Caco-2 (cell line): ENCODE results near the gene DYNLL1. TPM values are rescaled to one million over a fixed set of nuclear protein-coding genes. Genes with fewer than 3 reads are reported as not detected.

Source experiments
- BruUV-seq: library from RNA; stranded (reverse); fragments of 400-500 nt; replicated peaks from 2 replicates; lab custom pipeline; 2021; lab: Mats Ljungman, UMichigan
- CTCF ChIA-PET: fragments of 300-600 bp; sonication (Branson Sonifier 250); formaldehyde crosslinking; loops from one replicate; lab custom pipeline; 2022; ENCODE audit warnings: antibody characterized with exemption; lab: Charles Lee
- POLR2A ChIA-PET: fragments of 300-600 bp; sonication (Branson Sonifier 250); formaldehyde crosslinking; loops from one replicate; lab custom pipeline; 2022; ENCODE audit warnings: antibody characterized with exemption; lab: Charles Lee
- DNase-seq, 2 experiments: peaks; one replicate each; pipeline versions ENCODE4 v3.0.0 to v3.0.0-alpha.2; 2020 to 2022
- H3K27me3 ChIP-seq: replicated peaks from 2 replicates; pipeline ENCODE4 v1.6.0; 2011; ENCODE audit warnings: low read length; ENCODE audit not compliant: control insufficient read depth, insufficient read depth
- H3K36me3 ChIP-seq: 2 replicates; pipeline ENCODE4 v1.5.1; 2011; ENCODE audit warnings: low read length; ENCODE audit not compliant: control insufficient read depth, insufficient read depth
- H3K4me1 ChIP-seq: fragments of 250-450 bp; sonication (Bioruptor Pico); 2 replicates; pipeline ENCODE4 v1.5.1; 2020; ENCODE audit warnings: mild to moderate bottlenecking
- H3K4me3 ChIP-seq: 2 replicates; pipeline ENCODE4 v1.5.1; 2011; ENCODE audit warnings: low read depth, mild to moderate bottlenecking, control low read depth, low read length
- H3K9me3 ChIP-seq: fragments of 250-450 bp; sonication (Bioruptor Pico); 2 replicates; pipeline ENCODE4 v1.5.1; 2020; ENCODE audit warnings: mild to moderate bottlenecking, moderate library complexity
- H3K27ac Mint-ChIP-seq: one replicate; pipeline ENCODE4 v1.8.0; 2022; ENCODE audit warnings: mixed read lengths; ENCODE audit not compliant: unreplicated experiment
- H3K27me3 Mint-ChIP-seq: one replicate; pipeline ENCODE4 v1.8.0; 2022; ENCODE audit warnings: mixed read lengths; ENCODE audit not compliant: insufficient read depth, unreplicated experiment
- H3K36me3 Mint-ChIP-seq: one replicate; pipeline ENCODE4 v1.8.0; 2022; ENCODE audit warnings: mild to moderate bottlenecking, mixed read lengths; ENCODE audit not compliant: insufficient read depth, unreplicated experiment
- H3K4me1 Mint-ChIP-seq: one replicate; pipeline ENCODE4 v1.8.0; 2022; ENCODE audit warnings: low read depth, mixed read lengths; ENCODE audit not compliant: unreplicated experiment
- H3K4me3 Mint-ChIP-seq: one replicate; pipeline ENCODE4 v1.8.0; 2022; ENCODE audit warnings: mild to moderate bottlenecking, moderate library complexity, mixed read lengths; ENCODE audit not compliant: unreplicated experiment
- H3K9me3 Mint-ChIP-seq: one replicate; pipeline ENCODE4 v1.8.0; 2022; ENCODE audit warnings: mixed read lengths; ENCODE audit not compliant: unreplicated experiment
- intact Hi-C: fragments of 100-400 bp; cut with micrococcal nuclease; formaldehyde crosslinking; loops from one replicate; pipeline ENCODE4 v1.10.0; 2022; ENCODE audit not compliant: unreplicated experiment
- total RNA-seq: library from RNA; stranded (reverse); gene quantifications from 2 replicates; pipeline ENCODE4 v1.2.3, GENCODE V29; 2022
- TF ChIP-seq, protein P1 (sequence below), 2 experiments: fragments of 200-600 bp in 1 of 2; IDR thresholded peaks; 1 replicate in 1 of 2; 2 replicates in 1 of 2; pipeline versions ENCODE4 v1.5.1 to v1.8.0; 2011 to 2022; ENCODE audit warnings: antibody characterized with exemption in 1 of 2, control low read depth in 1 of 2, inconsistent platforms in 1 of 2, low read depth in 1 of 2, low read length in 1 of 2, mild to moderate bottlenecking in 1 of 2, moderate library complexity in 1 of 2; ENCODE audit not compliant: insufficient read depth in 1 of 2, severe bottlenecking in 1 of 2, unreplicated experiment in 1 of 2

Gene DYNLL1
- total RNA-seq, 1 experiment from 2014 or later: 324 TPM

DNA sequence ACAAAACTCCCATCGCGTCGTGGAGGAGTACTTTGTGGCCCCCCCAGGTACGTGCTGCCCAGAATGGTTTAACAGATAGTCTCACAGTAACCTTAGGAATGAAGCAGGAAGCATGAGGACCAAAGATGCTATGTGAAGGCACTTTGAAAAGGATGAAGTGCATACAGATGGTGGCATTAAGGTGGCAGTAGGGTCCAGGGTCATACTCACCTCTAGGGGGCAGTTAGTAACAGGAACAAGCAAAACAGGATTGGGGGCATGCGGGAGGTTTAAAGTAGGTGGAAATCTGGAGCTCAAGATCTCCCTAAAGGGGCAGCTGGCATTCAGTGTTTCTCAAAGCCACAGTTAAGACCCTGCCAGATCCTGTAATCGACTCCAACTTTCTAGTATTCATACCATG, 38.8 kb upstream of the DYNLL1 start:
- no TSS peak for BruUV-seq
- Histone ChIP-seq H3K27me3 (no peaks in the 10 kb centered on the region), H3K9me3 (no peaks in the 10 kb centered on the region), H3K4me1 (peaks cover 15% of the 10 kb centered on the region), H3K4me3 (no peak overlapping the region), H3K36me3 (peaks cover 3% of the 10 kb centered on the region)
- H3K27ac Mint-ChIP-seq: peak overlapping the region; percentile 29
- H3K4me1 Mint-ChIP-seq: no peaks in the 10 kb centered on the region
- ChIA-PET CTCF (interaction anchor here (0.5 to 1.5 kb wide), 5 partner anchors 8 to 178 kb away, joined by 3 to 9 read pairs (median 4); no protein-coding TSS in a partner anchor), POLR2A (interaction anchor here (0.6 to 1.1 kb wide), 2 partner anchors 9 to 12 kb away, joined by 6 to 12 read pairs; no protein-coding TSS in a partner anchor)
- peak in 1 of 2 experiments; percentile 47 for DNase-seq
- no peaks in the 10 kb centered on the region for H3K9me3 Mint-ChIP-seq
- H3K27me3 Mint-ChIP-seq: no peaks in the 10 kb centered on the region
- H3K4me3 Mint-ChIP-seq: no peak overlapping the region
- intact Hi-C loops: no loop called here
- TF ChIP-seq, protein P1, sequence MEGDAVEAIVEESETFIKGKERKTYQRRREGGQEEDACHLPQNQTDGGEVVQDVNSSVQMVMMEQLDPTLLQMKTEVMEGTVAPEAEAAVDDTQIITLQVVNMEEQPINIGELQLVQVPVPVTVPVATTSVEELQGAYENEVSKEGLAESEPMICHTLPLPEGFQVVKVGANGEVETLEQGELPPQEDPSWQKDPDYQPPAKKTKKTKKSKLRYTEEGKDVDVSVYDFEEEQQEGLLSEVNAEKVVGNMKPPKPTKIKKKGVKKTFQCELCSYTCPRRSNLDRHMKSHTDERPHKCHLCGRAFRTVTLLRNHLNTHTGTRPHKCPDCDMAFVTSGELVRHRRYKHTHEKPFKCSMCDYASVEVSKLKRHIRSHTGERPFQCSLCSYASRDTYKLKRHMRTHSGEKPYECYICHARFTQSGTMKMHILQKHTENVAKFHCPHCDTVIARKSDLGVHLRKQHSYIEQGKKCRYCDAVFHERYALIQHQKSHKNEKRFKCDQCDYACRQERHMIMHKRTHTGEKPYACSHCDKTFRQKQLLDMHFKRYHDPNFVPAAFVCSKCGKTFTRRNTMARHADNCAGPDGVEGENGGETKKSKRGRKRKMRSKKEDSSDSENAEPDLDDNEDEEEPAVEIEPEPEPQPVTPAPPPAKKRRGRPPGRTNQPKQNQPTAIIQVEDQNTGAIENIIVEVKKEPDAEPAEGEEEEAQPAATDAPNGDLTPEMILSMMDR (IDR thresholded peaks at IDR 0.05; ENCODE audit: insufficient read depth in 1 of 2, low read depth in 1 of 2, low read length in 1 of 2, severe bottlenecking in 1 of 2, unreplicated experiment in 1 of 2): peak; percentile 47 to 48
- H3K36me3 Mint-ChIP-seq: peaks cover 92% of the 10 kb centered on the region

DNA sequence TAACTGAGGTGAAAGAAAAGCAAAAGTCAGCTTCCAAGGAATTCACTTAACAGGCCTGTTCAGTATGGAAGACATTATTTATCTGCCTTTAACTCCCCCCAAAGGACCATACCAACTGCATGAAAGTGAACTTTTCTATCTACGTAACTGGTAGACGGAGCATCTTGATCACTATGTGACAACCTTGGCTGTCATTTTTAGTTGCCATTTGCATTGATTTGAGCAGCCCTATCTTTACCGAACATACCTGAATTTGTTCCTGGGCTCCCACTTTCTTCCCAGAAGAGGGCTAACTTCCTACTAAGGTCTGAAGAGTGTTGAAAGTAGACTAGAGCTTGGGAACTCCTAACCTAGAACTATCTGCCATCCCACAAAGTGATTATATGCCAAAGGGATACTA, 35.8 kb upstream of the DYNLL1 start:
- no peaks in the 10 kb centered on the region for H3K9me3 ChIP-seq
- TSS peak; percentile 9 for BruUV-seq
- H3K4me1 Mint-ChIP-seq: no peaks in the 10 kb centered on the region
- H3K4me3 Mint-ChIP-seq: no peak overlapping the region
- ChIA-PET POLR2A (no interaction called here), CTCF (no interaction called here)
- H3K4me1 ChIP-seq: peaks cover 4% of the 10 kb centered on the region; the same call in 1 of the 2 replicates
- TF ChIP-seq, protein P1 (IDR thresholded peaks at IDR 0.05; ENCODE audit: insufficient read depth in 1 of 2, low read depth in 1 of 2, low read length in 1 of 2, severe bottlenecking in 1 of 2, unreplicated experiment in 1 of 2): no peak
- no peak overlapping the region for H3K27ac Mint-ChIP-seq
- intact Hi-C loops: no loop called here
- H3K9me3 Mint-ChIP-seq: no peaks in the 10 kb centered on the region
- H3K4me3 ChIP-seq: no peak overlapping the region
- H3K36me3 Mint-ChIP-seq: peaks cover 100% of the 10 kb centered on the region
- DNase-seq: no peak
- no peaks in the 10 kb centered on the region for H3K27me3 Mint-ChIP-seq
- no peaks in the 10 kb centered on the region for H3K27me3 ChIP-seq
- H3K36me3 ChIP-seq: peaks cover 3% of the 10 kb centered on the region

DNA sequence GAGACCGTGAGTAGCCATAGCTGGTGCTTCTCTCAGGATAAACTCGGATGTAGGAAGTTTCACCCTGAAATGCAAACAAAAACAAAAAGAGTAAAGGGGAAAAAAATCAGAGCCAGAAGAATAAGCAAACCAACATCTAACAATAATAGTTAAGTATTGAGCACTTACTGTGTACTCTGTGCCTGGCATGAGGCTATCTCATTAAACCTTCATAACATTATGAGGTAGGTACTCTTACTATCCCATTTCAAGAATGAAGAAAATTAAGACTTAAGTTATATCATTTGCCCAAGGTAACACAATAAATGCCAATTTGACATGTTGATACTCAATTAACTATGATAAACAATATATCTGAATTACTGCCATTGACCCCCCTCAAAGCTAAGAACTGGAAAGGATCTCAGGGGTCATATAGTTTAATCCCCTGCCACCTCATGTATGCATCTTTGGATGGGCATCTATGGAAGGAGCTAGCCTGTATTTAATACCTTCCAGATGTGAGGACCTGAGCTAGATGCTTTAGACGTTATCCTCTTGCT, 33.7 kb upstream of the DYNLL1 start:
- no peak overlapping the region for H3K4me3 Mint-ChIP-seq
- H3K36me3 Mint-ChIP-seq: peaks cover 100% of the 10 kb centered on the region
- H3K27ac Mint-ChIP-seq: no peak overlapping the region
- ChIA-PET POLR2A (no interaction called here), CTCF (no interaction called here)
- Histone ChIP-seq H3K4me3 (no peak overlapping the region), H3K4me1 (peaks cover 8% of the 10 kb centered on the region; the same call in 1 of the 2 replicates), H3K27me3 (no peaks in the 10 kb centered on the region), H3K9me3 (no peaks in the 10 kb centered on the region), H3K36me3 (peaks cover 2% of the 10 kb centered on the region)
- TF ChIP-seq, protein P1 (IDR thresholded peaks at IDR 0.05; ENCODE audit: insufficient read depth in 1 of 2, low read depth in 1 of 2, low read length in 1 of 2, severe bottlenecking in 1 of 2, unreplicated experiment in 1 of 2): no peak
- no peaks in the 10 kb centered on the region for H3K4me1 Mint-ChIP-seq
- H3K9me3 Mint-ChIP-seq: no peaks in the 10 kb centered on the region
- H3K27me3 Mint-ChIP-seq: no peaks in the 10 kb centered on the region
- TSS peak; percentile 2 for BruUV-seq
- no peak for DNase-seq
- intact Hi-C loops: no loop called here
